Neural cell (in vitro differentiated cells): Measurements from ENCODE around the gene SAA2. TPM values are rescaled to one million over a fixed set of nuclear protein-coding genes. Genes with fewer than 3 reads are reported as not detected.
"Not testable (repeated sequence)": the region's sequence is repeated elsewhere in the genome, so short reads cannot be mapped to it uniquely, and the experiment has no call there.

Experiments used
- H2AFZ ChIP-seq: fragments of 200-600, 300-800 bp; sonication (generic), shearing (Covaris generic); 2 replicates; pipeline ENCODE4 v1.6.0; 2014; ENCODE audit warnings: low read depth, mild to moderate bottlenecking, antibody characterized with exemption, low read length, moderate library complexity
- H3F3A ChIP-seq: fragments of 200-600 bp; shearing (Covaris generic); 2 replicates; pipeline ENCODE4 v1.6.1; 2016; ENCODE audit warnings: mild to moderate bottlenecking, moderate library complexity, mixed read lengths, antibody characterized with exemption, low read length; ENCODE audit not compliant: insufficient read depth, poor library complexity, severe bottlenecking
- H3K27ac ChIP-seq: fragments of 200-600, 300-800 bp; sonication (generic), shearing (Covaris generic); 2 replicates; pipeline ENCODE4 v1.5.1; 2014; ENCODE audit warnings: mild to moderate bottlenecking, low read length, moderate library complexity
- H3K27me3 ChIP-seq: fragments of 300-800, 200-600 bp; sonication (generic), shearing (Covaris generic); 2 replicates; pipeline ENCODE4 v1.6.0; 2014; ENCODE audit warnings: mild to moderate bottlenecking, low read depth, low read length, moderate library complexity; ENCODE audit not compliant: insufficient read depth
- H3K36me3 ChIP-seq: fragments of 300-800, 200-600 bp; sonication (generic), shearing (Covaris generic); 2 replicates; pipeline ENCODE4 v1.5.1; 2014; ENCODE audit warnings: mild to moderate bottlenecking, antibody characterized with exemption, low read length, moderate library complexity; ENCODE audit not compliant: insufficient read depth
- H3K4me2 ChIP-seq: fragments of 300-800, 200-600 bp; sonication (generic), shearing (Covaris generic); 2 replicates; pipeline ENCODE4 v1.6.0; 2014; ENCODE audit warnings: mild to moderate bottlenecking, low read length
- H3K4me3 ChIP-seq: fragments of 300-800, 200-600 bp; sonication (generic), shearing (Covaris generic); 2 replicates; pipeline ENCODE4 v1.5.1; 2014; ENCODE audit warnings: mild to moderate bottlenecking, low read length, moderate library complexity
- H3K79me2 ChIP-seq: fragments of 200-600 bp; shearing (Covaris generic); replicated peaks from 2 replicates; pipeline ENCODE4 v1.6.0; 2014; ENCODE audit warnings: mild to moderate bottlenecking, low read length, moderate library complexity; ENCODE audit not compliant: insufficient read depth
- H3K9ac ChIP-seq: fragments of 300-800, 200-600 bp; sonication (generic), shearing (Covaris generic); 2 replicates; pipeline ENCODE4 v1.6.1; 2016; ENCODE audit warnings: mild to moderate bottlenecking, low read length, mixed read lengths
- H3K9me2 ChIP-seq: fragments of 200-600 bp; shearing (Covaris generic); 2 replicates; pipeline ENCODE4 v1.6.1; 2016; ENCODE audit warnings: mild to moderate bottlenecking, low read length, mixed read lengths; ENCODE audit not compliant: insufficient read depth
- H3K9me3 ChIP-seq: fragments of 200-600, 300-800 bp; sonication (generic), shearing (Covaris generic); 2 replicates; pipeline ENCODE4 v1.6.1; 2016; ENCODE audit warnings: mild to moderate bottlenecking, mixed run types, low read length, moderate library complexity, mixed read lengths
- H4K20me1 ChIP-seq: fragments of 200-600 bp; shearing (Covaris generic); 2 replicates; pipeline ENCODE4 v1.6.1; 2016; ENCODE audit warnings: mild to moderate bottlenecking, mixed run types; ENCODE audit not compliant: insufficient read depth
- CTCF ChIP-seq: fragments of 450-650 bp; IDR thresholded peaks from 2 replicates; pipeline ENCODE4 v1.5.1; 2014; ENCODE audit warnings: antibody characterized with exemption, mild to moderate bottlenecking, moderate library complexity; ENCODE audit not compliant: poor library complexity, severe bottlenecking
- EP300 ChIP-seq: fragments of 450-650 bp; conservative IDR thresholded peaks from 2 replicates; pipeline ENCODE4 v1.6.1; 2014; ENCODE audit warnings: antibody characterized with exemption, mild to moderate bottlenecking, moderate library complexity; ENCODE audit not compliant: poor library complexity, severe bottlenecking
- EZH2 ChIP-seq: fragments of 200-600, 300-800 bp; shearing (Covaris generic), sonication (generic); IDR thresholded peaks from 2 replicates; pipeline ENCODE4 v1.6.1; 2014; ENCODE audit warnings: antibody characterized with exemption, low read length, borderline replicate concordance, mild to moderate bottlenecking; ENCODE audit not compliant: insufficient read depth, poor library complexity, severe bottlenecking
- POLR2AphosphoS5 ChIP-seq: IDR thresholded peaks from 2 replicates; pipeline ENCODE4 v1.6.1; 2012
- RAD21 ChIP-seq: fragments of 450-650 bp; conservative IDR thresholded peaks from 2 replicates; pipeline ENCODE4 v1.6.1; 2014; ENCODE audit warnings: antibody characterized with exemption, mild to moderate bottlenecking, moderate library complexity
- REST ChIP-seq: IDR thresholded peaks from 2 replicates; pipeline ENCODE4 v1.6.1; 2012; ENCODE audit warnings: borderline replicate concordance
- SMC3 ChIP-seq: fragments of 450-650 bp; conservative IDR thresholded peaks from 2 replicates; pipeline ENCODE4 v1.6.1; 2014; ENCODE audit warnings: antibody characterized with exemption, mild to moderate bottlenecking, moderate library complexity; ENCODE audit not compliant: poor library complexity
- polyA plus RNA-seq: library from polyadenylated mRNA; depleted of rRNA; stranded (reverse); fragments of >200 nt; gene quantifications from 2 replicates; pipeline ENCODE4 v1.2.3, GENCODE V29; 2014

Gene SAA2
- polyA plus RNA-seq, 1 donor from 2014 or later, result not detected

- no peak overlapping the region for H3K4me3 ChIP-seq
- H3K27ac ChIP-seq, result no peak overlapping the region
- H3K27me3 ChIP-seq, result no peaks in the 10 kb centered on the region
- no peaks in the 10 kb centered on the region for H3K79me2 ChIP-seq
- H3K4me2 ChIP-seq, result no peak overlapping the region
- H2AFZ ChIP-seq, result no peak overlapping the region
- H3K36me3 ChIP-seq, result no peaks in the 10 kb centered on the region
- no peak overlapping the region for H3K9ac ChIP-seq
- no peaks in the 10 kb centered on the region for H4K20me1 ChIP-seq
- H3K9me2 ChIP-seq, result no peaks in the 10 kb centered on the region
- no peaks in the 10 kb centered on the region for H3K9me3 ChIP-seq
- no peaks in the 10 kb centered on the region for H3F3A ChIP-seq
- TF ChIP-seq CTCF (no peak), RAD21 (no peak), EP300 (no peak), REST (no peak), SMC3 (no peak), POLR2AphosphoS5 (no peak), EZH2 (no peak)
Observed at GRCh38 chr11:18270102-18270501, 21.6 kb upstream of the SAA2 start.

- not testable (repeated sequence) for H3K27me3 ChIP-seq, H3K9me2 ChIP-seq, H3K4me2 ChIP-seq, H3K27ac ChIP-seq, H4K20me1 ChIP-seq, H3F3A ChIP-seq, H3K9me3 ChIP-seq, H3K9ac ChIP-seq, H3K36me3 ChIP-seq, H2AFZ ChIP-seq, H3K79me2 ChIP-seq, H3K4me3 ChIP-seq
Observed at GRCh38 chr11:18269252-18269651, 20.8 kb upstream of the SAA2 start.

GRCh38 chr11:18267335-18268133 is 19.1 kb upstream of the SAA2 start:
- not testable (repeated sequence) for H3K79me2 ChIP-seq, H3K4me2 ChIP-seq, H4K20me1 ChIP-seq, H3K4me3 ChIP-seq, H3K9ac ChIP-seq, H3K9me2 ChIP-seq, H3K27me3 ChIP-seq, H3K9me3 ChIP-seq, H3F3A ChIP-seq, H3K36me3 ChIP-seq, H3K27ac ChIP-seq, H2AFZ ChIP-seq
